GM18519 (cell line): ENCODE results near the gene TEX261.
A peak's percentile ranks its signal among the peaks of the same experiment; 100 is the strongest.
"Not testable (repeated sequence)": the region's sequence is repeated elsewhere in the genome, so short reads cannot be mapped to it uniquely, and the experiment has no call there.

Source experiments
- ATAC-seq: cut with Tn5 transposase; IDR thresholded peaks from one replicate; pipeline ENCODE4 v1.9.1; 2021; ENCODE audit warnings: mild to moderate bottlenecking, moderate library complexity; ENCODE audit not compliant: unreplicated experiment, low FRiP score

TEX261 gene

DNA sequence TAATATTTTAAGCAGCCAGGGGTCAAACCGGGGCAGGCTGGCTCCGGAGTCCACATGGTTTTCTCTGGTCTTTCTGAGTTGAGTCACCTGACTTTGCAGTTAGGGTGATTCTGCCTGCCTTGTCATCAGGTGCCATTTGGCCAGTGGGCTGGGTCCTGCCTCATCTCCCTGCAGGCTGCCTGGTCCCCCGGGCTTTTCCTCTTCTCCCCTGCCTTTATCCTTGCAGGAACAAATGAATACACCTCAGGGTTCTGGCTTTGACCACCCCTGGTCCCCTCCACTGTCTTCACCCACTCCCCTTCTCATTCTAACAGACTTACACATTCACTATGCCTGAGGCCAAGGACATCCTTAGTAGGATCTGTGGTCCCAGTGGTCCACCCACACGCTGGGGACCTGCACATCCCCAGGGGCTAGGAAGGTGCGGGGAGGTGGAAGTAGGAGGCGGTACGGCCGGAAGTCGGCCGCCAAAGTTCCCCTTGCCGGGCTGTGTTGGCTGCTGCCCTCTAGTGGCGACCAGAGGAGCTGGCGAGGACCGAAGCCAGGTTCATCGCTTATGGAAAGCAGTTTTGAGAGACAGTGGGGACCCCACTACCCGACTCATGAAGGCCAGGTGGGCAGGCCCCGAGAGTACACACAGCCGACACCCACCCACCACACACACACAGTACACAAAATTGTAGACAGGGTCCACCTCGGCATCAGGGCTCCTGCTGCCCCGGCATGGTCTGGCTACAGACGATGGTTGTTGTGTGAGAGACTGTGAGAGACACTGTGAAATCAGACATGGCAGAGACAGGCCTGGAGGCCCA lies 6.3 kb upstream of the TEX261 start:
- ATAC-seq = peak; percentile 93

DNA sequence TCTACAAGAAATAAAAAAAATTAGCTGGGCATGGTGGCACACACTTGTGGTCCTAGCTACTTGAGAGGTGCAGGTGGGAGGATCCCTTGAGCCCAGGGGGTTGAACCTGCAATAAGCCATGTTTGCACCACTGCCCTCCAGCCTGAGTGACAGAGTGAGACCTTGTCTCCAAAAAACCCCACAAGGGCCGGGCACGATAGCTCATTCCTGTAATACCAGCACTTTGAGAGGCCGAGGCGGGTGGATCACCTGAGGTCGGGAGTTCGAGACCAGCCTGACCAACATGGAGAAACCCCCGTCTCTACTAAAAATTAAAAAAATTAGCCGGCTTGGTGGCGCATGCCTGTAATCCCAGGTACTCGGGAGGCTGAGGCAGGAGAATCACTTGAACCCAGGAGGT lies 5.3 kb upstream of the TEX261 start:
- not testable (repeated sequence) for ATAC-seq

DNA sequence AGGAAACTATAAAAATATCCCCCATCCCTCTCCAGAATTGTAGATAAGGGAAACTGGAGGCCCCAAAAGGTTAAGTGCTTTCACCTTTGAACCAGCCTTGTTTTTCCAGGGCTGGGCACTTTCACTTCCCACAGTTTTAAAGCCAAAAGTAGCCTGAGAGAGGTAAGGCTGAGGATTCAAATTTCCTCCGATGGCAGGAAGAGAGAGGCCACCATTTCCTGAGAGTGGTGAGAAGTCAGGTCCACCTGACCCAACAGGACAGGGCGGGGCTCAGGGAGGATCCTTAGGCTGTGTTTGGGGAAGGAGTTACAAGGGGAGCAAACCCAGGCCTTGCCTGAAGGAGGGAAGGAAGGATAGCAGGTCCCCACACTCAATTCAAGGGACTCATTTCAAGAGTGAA lies 4.7 kb upstream of the TEX261 start:
- ATAC-seq = no peak

DNA sequence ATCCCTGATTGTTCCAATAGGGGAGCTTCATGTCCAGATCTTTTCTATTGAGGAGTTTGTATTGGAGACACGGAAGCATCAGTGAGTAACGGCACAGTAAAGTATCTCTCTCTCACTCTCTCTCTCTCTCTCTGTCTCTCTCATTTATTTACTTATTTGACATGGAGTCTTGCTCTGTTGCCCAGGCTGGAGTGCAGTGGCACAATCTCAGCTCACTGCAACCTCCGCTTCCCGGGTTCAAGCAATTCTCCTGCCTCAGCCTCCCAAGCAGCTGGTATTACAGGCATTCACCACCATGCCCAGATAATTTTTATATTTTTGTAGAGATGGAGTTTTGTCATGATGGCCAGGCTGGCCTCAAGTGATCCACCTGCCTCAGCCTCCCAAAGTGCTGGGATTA lies 4.2 kb upstream of the TEX261 start:
- ATAC-seq = not testable (repeated sequence)

DNA sequence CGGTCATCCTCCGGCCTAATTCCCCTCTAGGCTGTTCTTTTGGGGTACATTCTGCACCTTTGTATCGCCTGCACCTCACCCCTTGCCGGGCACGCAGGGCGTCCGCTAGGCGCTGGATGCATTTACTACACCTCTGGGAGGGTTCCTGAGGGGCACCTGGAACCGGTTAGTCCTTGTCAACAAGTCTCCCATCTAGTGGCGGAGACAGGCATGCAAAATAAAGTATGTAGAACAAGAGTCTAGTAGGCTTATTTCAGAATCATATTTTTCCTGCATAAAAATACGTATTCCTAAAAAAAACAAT lies 705 bp upstream of the TEX261 start:
- peak; percentile 32 for ATAC-seq

DNA sequence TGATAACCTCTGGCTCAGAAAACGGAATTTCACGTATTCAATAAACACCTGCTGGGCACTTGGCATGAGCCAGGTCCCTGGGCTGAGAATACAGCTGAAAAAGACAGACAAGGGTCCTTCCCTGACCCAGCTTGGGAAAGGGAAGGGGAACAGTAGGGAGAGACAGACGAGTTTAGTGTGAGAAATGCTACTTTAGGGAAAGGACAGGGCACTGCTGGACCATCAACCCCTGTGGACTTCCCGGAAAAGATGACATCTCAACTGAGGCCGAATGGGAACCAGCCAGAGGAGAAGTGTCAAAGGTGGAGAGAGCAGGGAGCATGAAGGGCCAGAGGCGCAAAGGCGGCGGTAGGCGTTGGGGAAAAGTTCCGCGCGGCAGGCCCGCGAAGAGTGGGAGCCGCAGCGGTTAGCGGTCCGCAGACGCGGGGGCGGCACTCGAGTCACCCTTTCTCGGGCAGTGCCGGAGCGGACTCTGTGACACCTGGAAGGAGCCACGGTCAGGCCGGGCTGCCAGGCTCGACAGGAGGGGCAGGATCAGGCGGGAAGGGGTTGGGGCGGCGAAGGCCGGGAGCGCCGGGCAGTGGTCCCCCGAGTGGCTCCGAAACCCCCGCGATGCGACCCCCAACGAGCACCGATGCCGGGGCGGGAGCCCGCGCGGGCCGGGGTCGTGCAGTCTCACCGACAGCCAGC lies 519 bp downstream of the TEX261 start:
- peak; percentile 17 for ATAC-seq

DNA sequence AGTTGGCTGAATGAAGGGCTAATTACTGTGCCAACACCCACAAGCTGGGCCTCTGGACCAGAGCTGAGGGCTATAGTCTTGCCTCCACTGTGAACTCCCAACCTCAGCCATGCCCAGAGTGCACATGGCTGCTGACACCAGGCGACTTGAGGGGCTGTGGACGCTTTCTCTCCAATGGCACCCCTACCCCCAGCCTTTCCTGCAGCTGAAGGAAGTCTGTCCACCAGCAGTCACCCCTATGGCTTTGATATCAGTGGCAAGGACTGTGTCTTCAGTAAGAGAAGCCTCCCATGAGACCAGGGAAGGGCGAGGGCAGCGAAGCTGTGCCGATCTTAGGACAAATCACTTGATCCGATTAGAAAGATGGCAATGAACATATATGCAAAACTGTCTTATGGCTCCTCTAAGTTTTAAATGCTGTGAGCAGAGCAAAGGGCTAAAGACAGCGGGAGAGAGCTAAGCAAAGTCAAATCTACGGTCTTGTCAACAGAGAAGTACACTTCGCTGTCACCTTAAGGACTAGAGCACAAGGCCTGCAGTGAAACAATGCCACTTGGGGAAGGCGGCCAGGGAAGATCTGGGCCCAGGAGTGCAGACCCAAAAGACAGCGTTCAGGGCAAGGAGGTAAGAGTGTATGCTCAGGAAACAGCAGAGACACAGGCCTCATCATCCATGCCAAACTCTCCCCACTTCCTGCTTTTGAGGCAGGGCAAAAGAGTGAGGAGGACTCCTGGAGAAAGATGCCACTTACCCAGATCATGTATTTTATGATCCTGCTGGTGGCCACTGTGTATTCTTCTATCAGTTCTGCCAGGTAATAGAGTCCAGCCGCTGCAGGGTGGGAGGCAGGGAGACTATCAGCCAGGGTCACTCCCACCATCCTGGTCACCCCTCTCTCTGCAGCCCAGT lies 1.5 kb downstream of the TEX261 start:
- no peak for ATAC-seq

DNA sequence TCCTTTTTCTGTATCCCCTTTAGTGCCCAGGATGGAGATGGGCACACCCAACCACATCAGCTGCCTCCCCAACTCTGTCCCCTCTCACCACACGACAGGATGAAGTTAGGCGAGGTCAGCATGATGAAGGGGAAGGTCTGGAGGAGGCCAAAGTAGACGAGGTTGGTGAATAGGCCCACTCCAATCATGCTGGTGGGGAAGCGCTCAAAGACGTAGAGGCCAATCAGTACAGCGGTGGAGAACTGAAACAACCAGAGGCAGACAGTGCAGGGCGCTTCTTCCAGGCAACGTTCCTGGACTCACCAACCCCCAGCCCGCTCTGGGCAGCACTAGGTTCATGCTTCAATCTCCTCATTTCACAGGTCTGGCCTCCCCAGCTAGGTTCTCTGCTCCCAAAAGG lies 2.9 kb downstream of the TEX261 start:
- no peak for ATAC-seq

DNA sequence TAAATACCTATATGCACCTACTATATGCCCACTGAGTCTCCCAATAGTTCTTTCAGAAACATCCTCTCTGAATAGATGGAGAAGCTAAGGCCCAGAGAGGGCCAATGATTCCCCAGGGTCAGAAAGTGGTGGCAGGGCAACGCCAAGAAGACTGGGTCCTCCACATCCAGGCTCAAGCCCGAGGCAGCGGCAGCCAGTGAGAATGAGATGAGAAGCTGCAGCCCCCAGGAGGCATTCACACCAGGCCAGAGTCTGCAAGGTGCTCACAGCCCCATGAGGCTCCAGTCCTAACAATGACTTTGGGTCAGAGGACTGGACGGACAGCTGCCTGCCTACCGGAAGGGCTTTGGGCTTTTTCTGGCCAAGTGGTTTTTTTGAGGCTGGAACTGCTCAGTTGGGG lies 3.5 kb downstream of the TEX261 start:
- ATAC-seq = no peak

DNA sequence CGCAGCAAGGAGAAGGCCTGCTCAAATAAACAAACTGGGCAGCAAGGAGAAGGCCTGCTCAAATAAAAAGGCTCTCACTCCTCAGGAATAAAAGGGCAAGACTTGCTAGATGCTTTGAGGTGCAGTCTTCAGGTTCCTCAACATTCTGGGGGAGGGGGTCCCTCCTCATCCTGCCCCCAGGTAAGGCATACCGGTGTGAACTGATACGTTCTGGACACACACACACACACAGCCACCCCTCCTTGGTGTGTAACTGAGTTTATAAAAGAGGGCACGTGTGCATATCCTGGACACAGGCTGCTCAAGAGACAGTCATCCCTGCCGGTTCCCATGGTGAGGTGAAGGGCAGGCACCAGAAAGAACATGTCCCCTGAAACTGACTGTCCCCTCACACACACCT lies 4.5 kb downstream of the TEX261 start:
- no peak for ATAC-seq

DNA sequence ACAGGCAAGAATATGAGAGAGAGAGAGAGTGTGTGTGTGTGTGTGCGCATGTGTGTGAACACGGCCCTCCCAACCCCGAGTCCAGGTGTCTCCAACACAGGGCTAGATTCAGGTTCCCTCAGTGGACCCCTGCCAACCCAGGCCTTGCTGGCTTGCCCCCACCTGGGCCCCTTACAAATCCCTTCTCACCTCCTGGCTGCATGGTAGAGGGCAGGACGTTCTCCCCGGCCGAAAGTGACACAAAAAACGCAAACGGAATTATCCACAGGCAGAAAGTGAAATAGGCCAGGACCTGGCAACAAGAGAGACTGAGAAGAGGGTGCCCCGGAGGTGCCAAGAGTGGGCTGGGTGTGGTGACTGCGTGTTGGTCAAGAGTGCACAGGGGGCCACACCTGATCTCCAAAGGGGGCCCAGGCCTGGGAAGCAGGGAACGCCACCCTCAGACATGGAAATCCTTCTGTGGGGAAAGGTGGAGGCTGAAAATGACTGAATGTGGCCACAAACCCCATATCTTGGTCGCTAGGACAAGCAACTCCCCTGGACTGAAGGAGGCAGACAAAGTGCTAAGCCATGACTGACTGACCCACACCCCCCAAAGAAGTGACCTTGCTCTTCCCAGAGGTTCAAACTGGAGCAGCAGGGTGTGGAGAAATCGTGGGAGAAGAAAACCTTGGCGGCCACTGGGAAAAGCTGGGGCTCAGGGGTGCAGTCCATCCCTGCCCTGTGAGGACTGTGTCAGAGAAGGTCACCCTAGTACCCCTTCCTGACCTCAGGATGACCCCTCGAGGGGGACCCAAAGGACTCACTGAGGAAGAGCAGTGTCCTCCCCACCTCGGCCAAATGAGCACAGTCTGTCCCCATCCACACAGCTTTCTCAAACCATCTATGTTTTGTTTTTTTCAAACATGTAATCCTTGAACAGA lies 5.7 kb downstream of the TEX261 start:
- no peak for ATAC-seq

DNA sequence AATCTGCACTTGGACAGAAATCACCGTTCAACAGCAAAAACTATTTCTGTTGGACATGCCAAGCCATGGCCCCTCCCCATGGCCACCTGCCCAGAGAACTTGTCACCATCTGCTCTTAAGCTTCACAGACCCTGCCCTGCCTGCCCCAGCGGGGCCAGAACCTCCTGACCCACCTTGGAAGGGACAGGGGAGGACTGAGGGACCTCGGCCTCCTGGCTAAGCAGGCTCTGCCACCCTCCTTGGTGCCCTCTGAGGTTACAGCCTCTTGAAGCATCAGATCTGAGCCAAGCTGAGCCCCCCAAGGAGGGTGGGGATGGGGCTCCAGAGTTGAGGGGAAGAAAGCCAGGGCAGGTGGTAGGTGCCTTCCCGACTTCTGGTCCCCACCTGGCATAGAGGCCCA lies 6.5 kb downstream of the TEX261 start:
- no peak for ATAC-seq

DNA sequence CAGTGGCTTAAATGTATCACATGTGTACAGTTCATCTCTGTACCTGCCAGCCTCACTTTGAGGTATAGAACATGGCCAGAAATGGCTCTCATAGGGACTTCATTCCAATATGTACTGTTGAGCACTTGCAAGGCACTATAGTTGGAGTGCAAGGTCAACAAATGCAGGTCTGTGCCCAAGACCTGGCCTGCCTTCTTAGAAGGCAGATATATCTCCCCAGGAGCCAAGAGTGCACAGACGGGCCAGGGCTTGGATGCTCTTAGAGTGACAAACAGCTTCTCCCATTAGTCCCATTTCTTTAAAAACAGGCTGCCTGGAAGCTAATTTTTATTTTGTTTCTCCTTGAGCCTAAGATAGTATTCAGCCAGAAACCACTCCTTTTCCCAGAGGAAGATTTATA lies 7.3 kb downstream of the TEX261 start:
- no peak for ATAC-seq

DNA sequence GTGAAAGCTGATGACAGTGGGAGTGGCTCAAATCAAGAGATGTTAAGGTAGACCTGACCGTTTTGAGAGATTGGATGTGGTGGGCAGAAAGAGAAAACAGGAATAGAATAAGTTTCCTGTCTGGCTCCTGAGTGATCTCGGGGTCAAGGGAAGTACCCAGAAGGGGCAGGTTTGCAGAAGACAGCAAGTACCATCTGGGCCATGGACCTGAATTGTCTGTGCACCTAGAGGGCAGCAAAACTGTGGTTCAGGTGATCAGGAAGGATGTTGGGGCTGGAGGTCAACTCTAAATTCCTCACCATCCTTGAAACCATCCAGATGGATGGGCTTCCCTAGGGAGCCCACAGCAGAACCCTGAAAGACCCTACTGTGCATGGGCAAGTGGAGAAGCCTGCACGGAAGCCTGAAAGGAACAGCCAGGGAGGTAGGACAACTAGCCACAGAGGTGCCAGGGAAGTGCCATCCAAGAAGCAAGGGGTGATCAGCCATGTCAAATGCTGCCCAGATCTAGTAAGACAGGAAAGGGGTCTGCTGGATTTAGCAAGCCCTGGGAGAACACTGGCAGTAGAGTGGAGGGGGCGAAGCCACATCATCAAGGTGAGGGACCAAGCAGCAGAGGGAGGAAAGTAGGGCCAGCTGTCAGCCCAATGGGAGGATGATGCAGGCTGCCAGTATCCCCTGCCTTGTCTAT lies 8.0 kb downstream of the TEX261 start:
- no peak for ATAC-seq

DNA sequence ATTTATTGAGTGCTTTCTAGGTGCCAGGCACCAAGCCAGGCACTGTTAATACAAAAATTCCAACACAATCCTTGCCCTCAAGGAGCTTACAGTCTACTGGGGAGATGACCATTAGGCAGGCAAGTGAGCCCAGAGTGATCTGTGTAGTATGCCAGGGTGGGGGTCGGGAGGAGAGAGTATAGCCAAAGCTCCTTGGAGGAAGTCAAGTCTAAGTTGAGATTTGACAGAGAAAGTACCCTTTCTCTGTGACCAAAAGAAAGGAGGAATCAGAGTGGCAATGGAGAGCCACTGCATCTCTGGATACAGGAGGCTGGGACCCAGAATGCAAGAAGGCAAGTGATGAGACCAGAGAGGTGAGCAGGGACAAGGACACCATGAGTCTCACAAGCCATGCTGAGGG lies 8.7 kb downstream of the TEX261 start:
- ATAC-seq = no peak

DNA sequence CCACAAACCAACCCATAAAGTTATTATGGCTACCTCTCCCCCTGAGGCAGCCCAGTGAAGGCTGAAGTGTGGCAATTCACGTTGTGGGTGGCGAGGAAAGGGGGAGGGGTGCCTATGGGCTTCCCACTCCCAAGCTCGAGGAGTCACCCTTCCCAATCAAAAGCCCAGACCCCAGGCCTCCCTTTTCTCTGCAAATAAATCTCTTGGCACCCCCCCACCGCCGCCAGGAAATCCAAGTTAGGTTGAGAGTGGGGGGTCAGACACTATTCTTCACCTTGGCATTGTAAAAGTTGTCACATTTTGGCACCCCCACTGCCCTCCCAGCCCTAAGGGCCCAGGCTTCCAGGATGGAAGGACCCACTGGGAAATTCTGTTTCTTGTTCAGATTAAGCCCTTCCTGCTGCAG lies 9.4 kb downstream of the TEX261 start:
- no peak for ATAC-seq

DNA sequence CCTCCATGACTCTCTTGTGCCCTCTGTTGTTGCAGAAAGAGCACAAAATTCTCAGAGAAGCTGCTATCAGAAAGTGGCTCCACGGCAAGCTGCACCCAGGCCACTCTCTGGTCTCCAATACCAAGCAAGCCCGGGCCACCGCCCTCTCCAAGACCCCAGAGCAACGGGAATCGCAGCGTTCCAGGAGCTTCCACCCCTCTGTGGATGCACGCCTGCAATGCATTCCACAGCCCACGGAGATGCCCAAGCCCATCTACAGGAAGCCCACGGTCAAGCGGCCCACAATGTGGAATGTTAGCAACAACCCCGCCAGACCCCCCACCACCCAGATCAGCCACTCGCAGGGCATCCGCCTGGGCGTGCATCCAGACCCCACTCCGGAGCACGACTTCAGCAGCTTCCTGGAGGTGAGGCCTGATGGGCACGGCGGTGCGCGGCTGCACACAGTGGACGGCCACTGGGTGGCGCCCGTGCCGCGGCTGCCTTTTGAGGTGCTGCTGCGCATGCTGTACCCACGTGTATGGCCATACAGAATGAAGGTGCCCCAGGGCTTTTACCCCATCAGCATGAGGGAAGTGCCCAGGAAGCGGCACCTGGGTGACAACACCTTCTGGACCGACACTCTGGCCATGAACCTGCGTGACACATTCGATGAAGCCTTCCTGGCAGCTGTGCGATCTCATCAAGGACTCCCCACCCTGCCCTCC lies 9.9 kb downstream of the TEX261 start:
- peak; percentile 91 for ATAC-seq

DNA sequence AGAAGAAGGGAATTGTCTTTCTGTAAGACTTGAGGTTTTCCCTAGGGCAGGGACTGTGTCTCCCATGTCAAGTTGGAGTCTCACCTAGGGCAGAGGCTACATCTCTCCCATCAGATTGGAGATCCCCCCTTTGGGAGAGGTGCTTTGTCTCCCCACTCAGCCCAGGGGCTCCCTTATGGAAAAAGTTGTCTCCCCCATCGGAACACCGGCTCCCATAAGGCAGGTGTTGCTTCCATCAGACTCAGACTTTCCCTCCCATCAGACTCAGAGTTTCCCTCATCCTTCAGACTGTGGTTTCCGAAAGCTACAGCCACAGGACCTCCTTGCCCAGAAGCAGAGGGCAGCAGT lies 10.5 kb downstream of the TEX261 start:
- ATAC-seq = no peak

DNA sequence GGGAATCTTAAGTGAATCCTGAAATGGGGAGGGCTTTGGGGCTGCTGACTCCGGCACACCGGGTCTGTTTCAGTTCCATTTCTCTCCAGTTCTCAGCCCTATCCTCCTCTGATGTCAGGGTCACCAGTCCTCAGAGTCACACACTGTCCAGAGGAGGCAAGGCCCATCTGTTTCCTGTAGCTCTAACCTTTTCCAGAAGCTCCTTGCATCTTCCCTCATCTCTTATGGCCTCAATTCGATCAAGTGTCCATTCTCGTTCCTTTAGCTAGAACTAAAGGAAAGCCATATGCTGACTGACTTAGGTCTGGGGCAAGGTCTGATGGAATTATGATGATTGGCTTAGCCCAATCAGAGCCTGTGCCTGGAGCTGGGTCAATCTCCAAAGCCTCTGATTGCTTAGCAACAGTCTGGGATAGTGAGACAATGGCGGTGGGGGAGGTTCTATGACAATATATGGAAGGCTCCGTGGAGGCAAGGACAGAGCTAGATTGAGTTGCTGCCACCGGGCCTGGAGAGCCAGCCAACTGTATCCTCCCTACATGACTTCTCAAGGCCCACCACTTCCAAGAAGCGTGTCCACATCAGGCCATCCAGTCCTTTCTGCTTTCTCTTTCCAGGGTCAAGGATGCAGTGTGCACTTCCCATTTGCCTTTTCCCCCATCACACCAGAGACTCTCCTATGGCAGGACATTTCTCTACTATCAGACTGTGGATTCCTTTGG lies 11.0 kb downstream of the TEX261 start:
- ATAC-seq = no peak
